HEK293 (cell line): ENCODE measurements around the gene YIPF5.

Source experiments
- CTCF ChIA-PET: fragments of 350-600 bp; formaldehyde crosslinking; extraction: SDS; loops from one replicate; lab custom pipeline; 2021; ENCODE audit warnings: antibody characterized with exemption; lab: Yijun Ruan, JAX
- POLR2A ChIA-PET: fragments of 300-600 bp; formaldehyde crosslinking; extraction: SDS; loops from one replicate; lab custom pipeline; 2020; ENCODE audit warnings: antibody characterized with exemption, inconsistent platforms; lab: Yijun Ruan, JAX
- H3K27ac ChIP-seq: fragments of 200-500 bp; sonication (Bioruptor generic); 2 replicates; pipeline ENCODE4 v1.5.1; 2014; ENCODE audit warnings: low read depth, low read length, control low read depth, inconsistent platforms; ENCODE audit errors: extremely low read depth
- H3K36me3 ChIP-seq, 2 experiments: fragments of 200-500 bp in 1 of 2; sonication (Bioruptor generic) in 1 of 2; 1 replicate in 1 of 2; 2 replicates in 1 of 2; pipeline ENCODE4 v1.5.1; 2014 to 2017; ENCODE audit warnings: inconsistent platforms in 2 of 2, low read length in 2 of 2; ENCODE audit not compliant: control insufficient read depth in 2 of 2, insufficient read depth in 1 of 2
- H3K4me1 ChIP-seq: fragments of 200-500 bp; sonication (Bioruptor generic); 2 replicates; pipeline ENCODE4 v1.5.1; 2014; ENCODE audit warnings: mild to moderate bottlenecking, low read length, inconsistent platforms; ENCODE audit not compliant: control insufficient read depth, insufficient read depth
- H3K4me3 ChIP-seq: 2 replicates; pipeline ENCODE4 v1.5.1; 2011; ENCODE audit warnings: low read depth, mild to moderate bottlenecking, control low read depth, low read length, moderate library complexity
- H3K9me3 ChIP-seq: fragments of 200-500 bp; sonication (Bioruptor generic); 2 replicates; pipeline ENCODE4 v1.5.1; 2014; ENCODE audit warnings: low read depth, low read length, inconsistent platforms; ENCODE audit not compliant: control insufficient read depth, insufficient read depth
- FEZF1 ChIP-seq: fragments of 450-650 bp; formaldehyde crosslinking; IDR thresholded peaks from 2 replicates; pipeline ENCODE4 v1.5.1; 2016; ENCODE audit warnings: missing biosample characterization, missing genetic modification characterization
- GLIS1 ChIP-seq: fragments of 450-650 bp; formaldehyde crosslinking; IDR thresholded peaks from 2 replicates; pipeline ENCODE4 v1.5.1; 2016; ENCODE audit warnings: missing biosample characterization, missing genetic modification characterization
- INSM2 ChIP-seq: fragments of 450-650 bp; formaldehyde crosslinking; IDR thresholded peaks from 2 replicates; pipeline ENCODE4 v1.5.1; 2016; ENCODE audit warnings: missing biosample characterization, missing genetic modification characterization
- ZBTB1 ChIP-seq: fragments of 450-650 bp; formaldehyde crosslinking; IDR thresholded peaks from 2 replicates; pipeline ENCODE4 v1.5.1; 2016; ENCODE audit warnings: missing biosample characterization, missing genetic modification characterization
- ZBTB11 ChIP-seq: fragments of 450-650 bp; formaldehyde crosslinking; conservative IDR thresholded peaks from 2 replicates; pipeline ENCODE4 v1.5.1; 2016; ENCODE audit warnings: low read depth, missing biosample characterization, missing genetic modification characterization
- ZNF155 ChIP-seq: fragments of 450-650 bp; formaldehyde crosslinking; IDR thresholded peaks from 2 replicates; pipeline ENCODE4 v1.5.1; 2016; ENCODE audit warnings: missing biosample characterization, missing genetic modification characterization
- ZNF184 ChIP-seq: fragments of 450-650 bp; IDR thresholded peaks from 2 replicates; pipeline ENCODE4 v1.5.1; 2018; ENCODE audit warnings: missing biosample characterization, mild to moderate bottlenecking, missing genetic modification characterization
- ZNF214 ChIP-seq: fragments of 450-650 bp; formaldehyde crosslinking; IDR thresholded peaks from 2 replicates; pipeline ENCODE4 v1.5.1; 2017; ENCODE audit warnings: missing biosample characterization, mild to moderate bottlenecking, missing genetic modification characterization, borderline replicate concordance
- ZNF239 ChIP-seq: fragments of 450-650 bp; formaldehyde crosslinking; IDR thresholded peaks from 2 replicates; pipeline ENCODE4 v1.5.1; 2016; ENCODE audit warnings: missing biosample characterization, missing genetic modification characterization
- ZNF433 ChIP-seq: fragments of 450-650 bp; formaldehyde crosslinking; IDR thresholded peaks from 2 replicates; pipeline ENCODE4 v1.5.1; 2016; ENCODE audit warnings: missing biosample characterization, missing genetic modification characterization, low read depth
- ZNF48 ChIP-seq: fragments of 450-650 bp; formaldehyde crosslinking; IDR thresholded peaks from 2 replicates; pipeline ENCODE4 v1.5.1; 2016; ENCODE audit warnings: missing biosample characterization, missing genetic modification characterization
- ZNF529 ChIP-seq: fragments of 450-650 bp; formaldehyde crosslinking; IDR thresholded peaks from 2 replicates; pipeline ENCODE4 v1.5.1; 2017; ENCODE audit warnings: missing genetic modification characterization, missing biosample characterization; ENCODE audit not compliant: insufficient replicate concordance
- ZSCAN5A ChIP-seq: fragments of 450-650 bp; formaldehyde crosslinking; IDR thresholded peaks from 2 replicates; pipeline ENCODE4 v1.5.1; 2016; ENCODE audit warnings: missing biosample characterization, missing genetic modification characterization
- TF ChIP-seq, protein P1 (sequence below): fragments of 450-650 bp; formaldehyde crosslinking; IDR thresholded peaks from 2 replicates; pipeline ENCODE4 v1.5.1; 2016; ENCODE audit warnings: missing biosample characterization, missing genetic modification characterization
- TF ChIP-seq, protein P2 (sequence below): fragments of 450-650 bp; formaldehyde crosslinking; IDR thresholded peaks from 2 replicates; pipeline ENCODE4 v1.5.1; 2016; ENCODE audit warnings: missing biosample characterization, missing genetic modification characterization

YIPF5 gene

GRCh38 chr5:144133050-144133633, 37.3 kb downstream of the YIPF5 start (continued):
- TF ChIP-seq GLIS1 (tag by site-specific recombination) (no peak), ZBTB11 (tag by site-specific recombination) (no peak)
- TF ChIP-seq, protein P1, sequence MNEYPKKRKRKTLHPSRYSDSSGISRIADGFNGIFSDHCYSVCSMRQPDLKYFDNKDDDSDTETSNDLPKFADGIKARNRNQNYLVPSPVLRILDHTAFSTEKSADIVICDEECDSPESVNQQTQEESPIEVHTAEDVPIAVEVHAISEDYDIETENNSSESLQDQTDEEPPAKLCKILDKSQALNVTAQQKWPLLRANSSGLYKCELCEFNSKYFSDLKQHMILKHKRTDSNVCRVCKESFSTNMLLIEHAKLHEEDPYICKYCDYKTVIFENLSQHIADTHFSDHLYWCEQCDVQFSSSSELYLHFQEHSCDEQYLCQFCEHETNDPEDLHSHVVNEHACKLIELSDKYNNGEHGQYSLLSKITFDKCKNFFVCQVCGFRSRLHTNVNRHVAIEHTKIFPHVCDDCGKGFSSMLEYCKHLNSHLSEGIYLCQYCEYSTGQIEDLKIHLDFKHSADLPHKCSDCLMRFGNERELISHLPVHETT, result no peak
- TF ChIP-seq, protein P2, sequence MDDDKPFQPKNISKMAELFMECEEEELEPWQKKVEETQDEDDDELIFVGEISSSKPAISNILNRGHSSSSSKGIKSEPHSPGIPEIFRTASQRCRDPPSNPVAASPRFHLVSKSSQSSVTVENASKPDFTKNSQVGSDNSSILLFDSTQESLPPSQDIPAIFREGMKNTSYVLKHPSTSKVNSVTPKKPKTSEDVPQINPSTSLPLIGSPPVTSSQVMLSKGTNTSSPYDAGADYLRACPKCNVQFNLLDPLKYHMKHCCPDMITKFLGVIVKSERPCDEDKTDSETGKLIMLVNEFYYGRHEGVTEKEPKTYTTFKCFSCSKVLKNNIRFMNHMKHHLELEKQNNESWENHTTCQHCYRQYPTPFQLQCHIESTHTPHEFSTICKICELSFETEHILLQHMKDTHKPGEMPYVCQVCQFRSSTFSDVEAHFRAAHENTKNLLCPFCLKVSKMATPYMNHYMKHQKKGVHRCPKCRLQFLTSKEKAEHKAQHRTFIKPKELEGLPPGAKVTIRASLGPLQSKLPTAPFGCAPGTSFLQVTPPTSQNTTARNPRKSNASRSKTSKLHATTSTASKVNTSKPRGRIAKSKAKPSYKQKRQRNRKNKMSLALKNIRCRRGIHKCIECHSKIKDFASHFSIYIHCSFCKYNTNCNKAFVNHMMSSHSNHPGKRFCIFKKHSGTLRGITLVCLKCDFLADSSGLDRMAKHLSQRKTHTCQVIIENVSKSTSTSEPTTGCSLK, result no peak

DNA sequence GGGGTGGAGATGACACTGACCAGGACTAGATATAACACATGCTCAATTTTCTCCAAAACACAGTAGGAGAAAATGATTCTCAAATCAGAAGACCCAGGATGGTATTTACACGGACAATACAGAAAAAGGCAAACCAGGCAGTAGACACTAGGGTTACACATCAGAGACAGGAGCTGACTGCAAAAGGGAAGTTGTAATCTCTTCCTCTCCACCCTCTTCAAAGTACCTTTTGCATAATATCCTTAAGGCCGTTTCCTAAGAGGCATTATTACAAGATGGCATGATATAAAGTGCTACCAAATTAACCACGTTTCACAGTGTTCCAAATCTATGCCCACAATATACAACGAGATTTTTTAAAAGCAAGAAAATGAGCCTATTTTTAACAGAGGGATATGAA, 39.2 kb downstream of the YIPF5 start:
- POLR2A ChIA-PET, result no interaction called here
- Histone ChIP-seq H3K36me3 (no peaks in the 10 kb centered on the region), H3K4me1 (no peaks in the 10 kb centered on the region), H3K4me3 (no peak overlapping the region), H3K9me3 (no peaks in the 10 kb centered on the region), H3K27ac (no peak overlapping the region)
- CTCF ChIA-PET, result interaction anchor here (1.3 kb wide), 1 partner anchor 12 kb away, joined by 5 read pairs; no protein-coding TSS in a partner anchor
- TF ChIP-seq ZSCAN5A (tag by site-specific recombination) (no peak), INSM2 (tag by site-specific recombination) (no peak), ZNF529 (tag by site-specific recombination) (no peak), ZBTB1 (no peak), ZNF433 (tag by site-specific recombination) (no peak), ZNF48 (tag by site-specific recombination) (no peak), ZNF155 (tag by site-specific recombination) (no peak), FEZF1 (tag by site-specific recombination) (no peak), ZBTB11 (tag by site-specific recombination) (no peak), ZNF184 (tag by site-specific recombination) (no peak), ZNF239 (tag by site-specific recombination) (no peak), ZNF214 (tag by site-specific recombination) (no peak)
- TF ChIP-seq, protein P2, result no peak
